ENCODE data around the gene PIK3AP1. TPM values are rescaled to one million over a fixed set of nuclear protein-coding genes. Genes with fewer than 3 reads are reported as not detected.

The PIK3AP1 gene
- total and polyA plus RNA-seq, 2 of the 13 experiments (the other 11 are each of a cell fraction or from before 2014, with no cell fraction given), result 3.6 to 13.8 TPM

DNA sequence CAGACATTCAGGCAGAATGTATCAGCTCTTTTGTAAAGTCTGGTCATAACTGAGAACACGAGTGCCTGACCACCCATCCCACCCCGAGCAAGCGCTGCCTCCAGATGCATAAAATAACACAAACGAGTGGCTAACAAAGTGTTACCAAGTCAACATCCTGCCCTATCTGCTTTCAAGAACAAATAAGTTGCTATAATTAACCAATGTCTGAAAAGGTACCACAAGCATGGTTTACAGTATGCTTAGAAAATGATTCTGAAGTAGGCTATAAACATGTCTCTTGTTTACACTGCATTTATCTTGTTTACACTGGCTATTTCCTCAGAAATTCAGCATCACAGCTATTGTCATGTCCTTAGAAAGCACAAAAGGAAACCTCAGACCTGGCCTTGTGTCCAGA is 49.5 kb downstream of the PIK3AP1 start (continued):
- TF ChIP-seq, protein P1, sequence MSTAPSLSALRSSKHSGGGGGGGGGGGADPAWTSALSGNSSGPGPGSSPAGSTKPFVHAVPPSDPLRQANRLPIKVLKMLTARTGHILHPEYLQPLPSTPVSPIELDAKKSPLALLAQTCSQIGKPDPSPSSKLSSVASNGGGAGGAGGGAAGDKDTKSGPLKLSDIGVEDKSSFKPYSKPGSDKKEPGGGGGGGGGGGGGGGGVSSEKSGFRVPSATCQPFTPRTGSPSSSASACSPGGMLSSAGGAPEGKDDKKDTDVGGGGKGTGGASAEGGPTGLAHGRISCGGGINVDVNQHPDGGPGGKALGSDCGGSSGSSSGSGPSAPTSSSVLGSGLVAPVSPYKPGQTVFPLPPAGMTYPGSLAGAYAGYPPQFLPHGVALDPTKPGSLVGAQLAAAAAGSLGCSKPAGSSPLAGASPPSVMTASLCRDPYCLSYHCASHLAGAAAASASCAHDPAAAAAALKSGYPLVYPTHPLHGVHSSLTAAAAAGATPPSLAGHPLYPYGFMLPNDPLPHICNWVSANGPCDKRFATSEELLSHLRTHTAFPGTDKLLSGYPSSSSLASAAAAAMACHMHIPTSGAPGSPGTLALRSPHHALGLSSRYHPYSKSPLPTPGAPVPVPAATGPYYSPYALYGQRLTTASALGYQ (CRISPR knock-in tag; IDR thresholded peaks at IDR 0.05), result peak; percentile 75; the same call in 1 of the 2 replicates
- TF ChIP-seq, protein P2, sequence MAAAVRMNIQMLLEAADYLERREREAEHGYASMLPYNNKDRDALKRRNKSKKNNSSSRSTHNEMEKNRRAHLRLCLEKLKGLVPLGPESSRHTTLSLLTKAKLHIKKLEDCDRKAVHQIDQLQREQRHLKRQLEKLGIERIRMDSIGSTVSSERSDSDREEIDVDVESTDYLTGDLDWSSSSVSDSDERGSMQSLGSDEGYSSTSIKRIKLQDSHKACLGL (CRISPR knock-in tag; IDR thresholded peaks at IDR 0.05), result no peak
- TF ChIP-seq KDM2A (CRISPR knock-in tag; IDR thresholded peaks at IDR 0.05; ENCODE audit: borderline replicate concordance, low read depth) (no peak), ZBTB8A (CRISPR knock-in tag; IDR thresholded peaks at IDR 0.05; ENCODE audit: borderline replicate concordance, low read depth) (no peak), ZNF484 (CRISPR knock-in tag; IDR thresholded peaks at IDR 0.05; ENCODE audit: borderline replicate concordance, low read depth) (no peak), MBD4 (IDR thresholded peaks at IDR 0.05; ENCODE audit: borderline replicate concordance, low read length) (no peak), ZNF451 (CRISPR knock-in tag; IDR thresholded peaks at IDR 0.05) (no peak), IKZF1 (IDR thresholded peaks at IDR 0.05) (no peak), ZSCAN21 (CRISPR knock-in tag; IDR thresholded peaks at IDR 0.05; ENCODE audit: borderline replicate concordance) (no peak), ZNF329 (CRISPR knock-in tag; IDR thresholded peaks at IDR 0.05; ENCODE audit: low read depth) (no peak), SIN3A (IDR thresholded peaks at IDR 0.05; ENCODE audit: borderline replicate concordance, low read depth, low read length) (no peak), THYN1 (CRISPR knock-in tag; IDR thresholded peaks at IDR 0.05; ENCODE audit: borderline replicate concordance, low read depth) (no peak), GABPB1 (CRISPR knock-in tag; IDR thresholded peaks at IDR 0.05) (no peak), ZNF703 (CRISPR knock-in tag; IDR thresholded peaks at IDR 0.05; ENCODE audit: borderline replicate concordance) (no peak)
- TF ChIP-seq, protein P3, sequence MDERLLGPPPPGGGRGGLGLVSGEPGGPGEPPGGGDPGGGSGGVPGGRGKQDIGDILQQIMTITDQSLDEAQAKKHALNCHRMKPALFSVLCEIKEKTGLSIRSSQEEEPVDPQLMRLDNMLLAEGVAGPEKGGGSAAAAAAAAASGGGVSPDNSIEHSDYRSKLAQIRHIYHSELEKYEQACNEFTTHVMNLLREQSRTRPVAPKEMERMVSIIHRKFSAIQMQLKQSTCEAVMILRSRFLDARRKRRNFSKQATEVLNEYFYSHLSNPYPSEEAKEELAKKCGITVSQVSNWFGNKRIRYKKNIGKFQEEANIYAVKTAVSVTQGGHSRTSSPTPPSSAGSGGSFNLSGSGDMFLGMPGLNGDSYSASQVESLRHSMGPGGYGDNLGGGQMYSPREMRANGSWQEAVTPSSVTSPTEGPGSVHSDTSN (CRISPR knock-in tag; IDR thresholded peaks at IDR 0.05), result no peak
- TF ChIP-seq, protein P4, sequence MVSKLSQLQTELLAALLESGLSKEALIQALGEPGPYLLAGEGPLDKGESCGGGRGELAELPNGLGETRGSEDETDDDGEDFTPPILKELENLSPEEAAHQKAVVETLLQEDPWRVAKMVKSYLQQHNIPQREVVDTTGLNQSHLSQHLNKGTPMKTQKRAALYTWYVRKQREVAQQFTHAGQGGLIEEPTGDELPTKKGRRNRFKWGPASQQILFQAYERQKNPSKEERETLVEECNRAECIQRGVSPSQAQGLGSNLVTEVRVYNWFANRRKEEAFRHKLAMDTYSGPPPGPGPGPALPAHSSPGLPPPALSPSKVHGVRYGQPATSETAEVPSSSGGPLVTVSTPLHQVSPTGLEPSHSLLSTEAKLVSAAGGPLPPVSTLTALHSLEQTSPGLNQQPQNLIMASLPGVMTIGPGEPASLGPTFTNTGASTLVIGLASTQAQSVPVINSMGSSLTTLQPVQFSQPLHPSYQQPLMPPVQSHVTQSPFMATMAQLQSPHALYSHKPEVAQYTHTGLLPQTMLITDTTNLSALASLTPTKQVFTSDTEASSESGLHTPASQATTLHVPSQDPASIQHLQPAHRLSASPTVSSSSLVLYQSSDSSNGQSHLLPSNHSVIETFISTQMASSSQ (IDR thresholded peaks at IDR 0.05; ENCODE audit: low read depth), result 0 out of 2 replicates have a peak, but pooled peaks have one; percentile 16
- TF ChIP-seq, protein P4 (CRISPR knock-in tag; IDR thresholded peaks at IDR 0.05; ENCODE audit: borderline replicate concordance), result no peak
- TF ChIP-seq, protein P5, sequence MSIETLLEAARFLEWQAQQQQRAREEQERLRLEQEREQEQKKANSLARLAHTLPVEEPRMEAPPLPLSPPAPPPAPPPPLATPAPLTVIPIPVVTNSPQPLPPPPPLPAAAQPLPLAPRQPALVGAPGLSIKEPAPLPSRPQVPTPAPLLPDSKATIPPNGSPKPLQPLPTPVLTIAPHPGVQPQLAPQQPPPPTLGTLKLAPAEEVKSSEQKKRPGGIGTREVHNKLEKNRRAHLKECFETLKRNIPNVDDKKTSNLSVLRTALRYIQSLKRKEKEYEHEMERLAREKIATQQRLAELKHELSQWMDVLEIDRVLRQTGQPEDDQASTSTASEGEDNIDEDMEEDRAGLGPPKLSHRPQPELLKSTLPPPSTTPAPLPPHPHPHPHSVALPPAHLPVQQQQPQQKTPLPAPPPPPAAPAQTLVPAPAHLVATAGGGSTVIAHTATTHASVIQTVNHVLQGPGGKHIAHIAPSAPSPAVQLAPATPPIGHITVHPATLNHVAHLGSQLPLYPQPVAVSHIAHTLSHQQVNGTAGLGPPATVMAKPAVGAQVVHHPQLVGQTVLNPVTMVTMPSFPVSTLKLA (IDR thresholded peaks at IDR 0.05), result no peak
- TF ChIP-seq, protein P6, sequence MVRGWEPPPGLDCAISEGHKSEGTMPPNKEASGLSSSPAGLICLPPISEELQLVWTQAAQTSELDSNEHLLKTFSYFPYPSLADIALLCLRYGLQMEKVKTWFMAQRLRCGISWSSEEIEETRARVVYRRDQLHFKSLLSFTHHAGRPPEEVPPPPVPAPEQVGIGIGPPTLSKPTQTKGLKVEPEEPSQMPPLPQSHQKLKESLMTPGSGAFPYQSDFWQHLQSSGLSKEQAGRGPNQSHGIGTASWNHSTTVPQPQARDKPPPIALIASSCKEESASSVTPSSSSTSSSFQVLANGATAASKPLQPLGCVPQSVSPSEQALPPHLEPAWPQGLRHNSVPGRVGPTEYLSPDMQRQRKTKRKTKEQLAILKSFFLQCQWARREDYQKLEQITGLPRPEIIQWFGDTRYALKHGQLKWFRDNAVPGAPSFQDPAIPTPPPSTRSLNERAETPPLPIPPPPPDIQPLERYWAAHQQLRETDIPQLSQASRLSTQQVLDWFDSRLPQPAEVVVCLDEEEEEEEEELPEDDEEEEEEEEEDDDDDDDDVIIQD (CRISPR knock-in tag; IDR thresholded peaks at IDR 0.05; ENCODE audit: low read depth), result no peak
